ENCODE data around the gene AGBL2. TPM values are rescaled to one million over a fixed set of nuclear protein-coding genes. Genes with fewer than 3 reads are reported as not detected.
A peak's percentile ranks its signal among the peaks of the same experiment; 100 is the strongest.

Gene AGBL2
- total and polyA plus RNA-seq, 2 of the 8 experiments (the other 6 are each of a cell fraction or from before 2014, with no cell fraction given) = 2.1 to 6.5 TPM

GRCh38 chr11:47656260-47656885, 58.8 kb downstream of the AGBL2 start:
- no peak overlapping the region for H2BK15ac ChIP-seq (ENCODE audit: low read length)
- H2AFZ ChIP-seq (ENCODE audit: low read length) = peak overlapping the region; percentile 50; the same call in 1 of the 2 replicates
- H3K4ac ChIP-seq (replicated peaks; ENCODE audit: insufficient read length, low read depth, low read length) = no peak overlapping the region
- H3K4me2 ChIP-seq (ENCODE audit: insufficient read depth in 1 of 2, low read depth in 2 of 2, low read length in 2 of 2) = no peak overlapping the region
- FAIRE-seq (no peak), DNase-seq (ENCODE audit: low read depth in 1 of 2, low spot score in 2 of 2) (no peak)
- H3K4me3 ChIP-seq (ENCODE audit: extremely low read depth in 1 of 4, insufficient read depth in 2 of 4, low read depth in 3 of 4, low read length in 4 of 4) = no peak overlapping the region
- no peaks in the 10 kb centered on the region for H3K36me3 ChIP-seq (ENCODE audit: control insufficient read depth in 2 of 4, insufficient read depth in 4 of 4, low read length in 3 of 4)
- no peak overlapping the region for H3K56ac ChIP-seq (replicated peaks; ENCODE audit: insufficient read length, low read depth, low read length)
- no peak overlapping the region for H3K27ac ChIP-seq (ENCODE audit: low read depth, low read length)
- H2BK5ac ChIP-seq (ENCODE audit: low read depth, low read length) = no peak overlapping the region
- no peak overlapping the region for H2AK5ac ChIP-seq (ENCODE audit: low read depth, low read length)
- H3K9ac ChIP-seq (replicated peaks in 1 of 4; ENCODE audit: extremely low read depth in 1 of 4, low read depth in 3 of 4, low read length in 3 of 4) = no peak overlapping the region
- H2BK12ac ChIP-seq (ENCODE audit: low read depth, low read length) = no peak overlapping the region
- H3K14ac ChIP-seq (ENCODE audit: insufficient read length) = no peak overlapping the region
- no peaks in the 10 kb centered on the region for H3K27me3 ChIP-seq (replicated peaks in 1 of 4; ENCODE audit: control insufficient read depth in 3 of 4, extremely low read depth in 1 of 4, insufficient read depth in 3 of 4, low read length in 3 of 4)
- ChIA-PET POLR2A (ENCODE audit: partially characterized antibody) (interaction anchor here (0.6 to 1.5 kb wide), 2 partner anchors 15 to 36 kb away, joined by 3 to 4 read pairs; no protein-coding TSS in a partner anchor), CTCF (ENCODE audit: partially characterized antibody) (interaction anchor here (0.6 to 1.2 kb wide), 2 partner anchors 59 to 1268 kb away, joined by 3 read pairs; partner anchors contain the start of gene AGBL2)
- H3K79me2 ChIP-seq (ENCODE audit: control insufficient read depth in 1 of 2, insufficient read depth in 2 of 2, low read length in 2 of 2) = no peaks in the 10 kb centered on the region
- H3K4me1 ChIP-seq (replicated peaks in 1 of 4; ENCODE audit: control insufficient read depth in 3 of 4, insufficient read depth in 4 of 4, low read length in 3 of 4) = no peaks in the 10 kb centered on the region
- H3K23me2 ChIP-seq (ENCODE audit: low read depth, low read length) = no peaks in the 10 kb centered on the region
- H2BK120ac ChIP-seq (replicated peaks; ENCODE audit: low read depth, low read length) = no peak overlapping the region
- 80% methylated on average over 6 of the region's 6 CpGs; no CpG with 5 or more reads in 1 of the 2 experiments for WGBS, 2 experiments (ENCODE audit: extremely low coverage in 1 of 2, insufficient coverage in 1 of 2, insufficient read length in 1 of 2, insufficient replicate concordance in 2 of 2, low coverage in 1 of 2, low lambda C conversion rate in 2 of 2, missing lambda C conversion rate in 1 of 2)
- no peaks in the 10 kb centered on the region for H4K20me1 ChIP-seq (replicated peaks in 1 of 2; ENCODE audit: control insufficient read depth in 1 of 2, insufficient read depth in 2 of 2, low read length in 2 of 2)
- no peaks in the 10 kb centered on the region for H3K79me1 ChIP-seq (ENCODE audit: low read depth, low read length)
- TF ChIP-seq E2F6 (IDR thresholded peaks at IDR 0.05) = peak; percentile 79
- no peak for TF ChIP-seq CEBPB (IDR thresholded peaks at IDR 0.05; ENCODE audit: low read depth, low read length)
- no peak for TF ChIP-seq FOSL1 (IDR thresholded peaks at IDR 0.05; ENCODE audit: insufficient read depth, low read depth, low read length)
- no peak for TF ChIP-seq GTF2F1 (IDR thresholded peaks at IDR 0.05; ENCODE audit: borderline replicate concordance, low read depth, low read length)
- TF ChIP-seq BCL11A (IDR thresholded peaks at IDR 0.05; ENCODE audit: low read depth in 2 of 2, low read length in 2 of 2) = no peak
- TF ChIP-seq SIN3A (conservative IDR thresholded peaks at IDR 0.05 in 1 of 2, IDR thresholded peaks at IDR 0.05 in 1 of 2; ENCODE audit: low read depth in 1 of 2, low read length in 2 of 2) = no peak
- no peak for TF ChIP-seq BRCA1 (IDR thresholded peaks at IDR 0.05; ENCODE audit: low read depth, low read length)
- H4K5ac ChIP-seq (ENCODE audit: insufficient read length, low read depth, low read length) = no peak overlapping the region
- no peak overlapping the region for H4K8ac ChIP-seq (ENCODE audit: extremely low read depth, insufficient read depth, low read length)
- no peak overlapping the region for H4K91ac ChIP-seq (replicated peaks; ENCODE audit: insufficient read length, low read length)
- H2BK20ac ChIP-seq (ENCODE audit: low read length) = no peak overlapping the region
- H3K23ac ChIP-seq (ENCODE audit: insufficient read length) = no peak overlapping the region
- H3K18ac ChIP-seq (ENCODE audit: extremely low read depth, low read length) = no peak overlapping the region
- no peaks in the 10 kb centered on the region for H3K9me3 ChIP-seq (ENCODE audit: insufficient read depth in 2 of 2, low read depth in 1 of 2, low read length in 1 of 2)

Data from H1 (cell line).